GM10266 (cell line): Measurements from ENCODE around the gene TMX4.

Experiments
- DNase-seq: peaks from one replicate; pipeline ENCODE4 v3.0.0; 2012; ENCODE audit errors: extremely low spot score
- CTCF ChIP-seq: IDR thresholded peaks from 2 replicates; pipeline ENCODE4 v1.5.1; 2012; ENCODE audit warnings: mild to moderate bottlenecking, low read depth; ENCODE audit not compliant: control insufficient read depth, insufficient read depth; ENCODE audit errors: missing control alignments

TMX4 gene

GRCh38 chr20:8019246-8019997 lies at the start of gene TMX4:
TSS of gene TMX4 (minus strand) at chr20:8019761. CDS start at chr20:8019613, 148 bp downstream.
- peak; percentile 8 for TF ChIP-seq CTCF
- peak; percentile 93 for DNase-seq

- DNase-seq, result no peak
- no peak for TF ChIP-seq CTCF
Observed at GRCh38 chr20:8067082-8067481, 47.5 kb upstream of the TMX4 start.

- TF ChIP-seq CTCF, result no peak
- no peak for DNase-seq
Observed at GRCh38 chr20:8066662-8067061, 47.1 kb upstream of the TMX4 start.

- DNase-seq, result no peak
- no peak for TF ChIP-seq CTCF
Observed at GRCh38 chr20:8065691-8066090, 46.1 kb upstream of the TMX4 start.

GRCh38 chr20:8062756-8063155 lies 43.2 kb upstream of the TMX4 start:
- DNase-seq, result no peak
- no peak for TF ChIP-seq CTCF

GRCh38 chr20:8061861-8062518 lies 42.4 kb upstream of the TMX4 start:
- DNase-seq, result no peak
- no peak for TF ChIP-seq CTCF

- DNase-seq, result no peak
- no peak for TF ChIP-seq CTCF
Observed at GRCh38 chr20:8060977-8061376, 41.4 kb upstream of the TMX4 start.
